Cardiac fibroblast (primary cell): Measurements from ENCODE around the gene DHX32.
A peak's percentile ranks its signal among the peaks of the same experiment; 100 is the strongest.
"Not testable (repeated sequence)": the region's sequence is repeated elsewhere in the genome, so short reads cannot be mapped to it uniquely, and the experiment has no call there.

Experiments used
- DNase-seq, 2 donors: peaks; one replicate each; pipeline versions ENCODE4 v3.0.0 to v3.0.0-alpha.2; 2010; ENCODE audit warnings: low read depth in 2 of 2
- H3K4me3 ChIP-seq, 2 donors: replicated peaks in 1 of 2; 1 replicate in 1 of 2; 2 replicates in 1 of 2; pipeline ENCODE4 v1.5.1; 2011; ENCODE audit warnings: low read depth in 2 of 2, low read length in 2 of 2, mild to moderate bottlenecking in 2 of 2, moderate library complexity in 1 of 2
- TF ChIP-seq, protein P1 (sequence below): IDR thresholded peaks from one replicate; pipeline ENCODE4 v1.5.1; 2011; ENCODE audit warnings: low read depth, mild to moderate bottlenecking, low read length, inconsistent platforms

Gene DHX32

GRCh38 chr10:125894176-125894575 is 13.1 kb upstream of the DHX32 start:
- not testable (repeated sequence) for DNase-seq, H3K4me3 ChIP-seq

DNA sequence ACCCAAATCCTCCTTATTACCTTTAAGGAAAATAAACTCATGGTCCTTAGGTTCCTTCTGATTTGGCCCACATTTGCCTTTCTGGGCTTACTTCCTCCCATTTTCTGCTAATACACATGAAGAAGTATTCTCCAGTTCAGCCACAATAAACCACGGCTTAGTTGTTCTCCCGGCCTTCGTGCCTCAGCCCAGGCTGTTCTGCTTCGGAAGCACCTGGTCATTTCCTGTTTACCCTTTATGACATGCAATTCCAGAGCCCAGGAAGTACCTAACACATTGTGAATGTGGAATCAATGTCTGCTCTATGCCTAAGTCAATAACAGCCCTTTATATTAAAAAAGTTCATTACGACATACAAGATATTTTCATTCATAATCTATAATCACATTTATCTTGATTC is 11.3 kb upstream of the DHX32 start:
- DNase-seq = peak in 1 of 2 donors; percentile 27
- H3K4me3 ChIP-seq = not testable (repeated sequence)

- H3K4me3 ChIP-seq, DNase-seq: not testable (repeated sequence)
Observed at GRCh38 chr10:125889441-125889840, 8.3 kb upstream of the DHX32 start.

GRCh38 chr10:125886914-125887512 is 5.9 kb upstream of the DHX32 start:
- no peak overlapping the region for H3K4me3 ChIP-seq
- TF ChIP-seq, protein P1, sequence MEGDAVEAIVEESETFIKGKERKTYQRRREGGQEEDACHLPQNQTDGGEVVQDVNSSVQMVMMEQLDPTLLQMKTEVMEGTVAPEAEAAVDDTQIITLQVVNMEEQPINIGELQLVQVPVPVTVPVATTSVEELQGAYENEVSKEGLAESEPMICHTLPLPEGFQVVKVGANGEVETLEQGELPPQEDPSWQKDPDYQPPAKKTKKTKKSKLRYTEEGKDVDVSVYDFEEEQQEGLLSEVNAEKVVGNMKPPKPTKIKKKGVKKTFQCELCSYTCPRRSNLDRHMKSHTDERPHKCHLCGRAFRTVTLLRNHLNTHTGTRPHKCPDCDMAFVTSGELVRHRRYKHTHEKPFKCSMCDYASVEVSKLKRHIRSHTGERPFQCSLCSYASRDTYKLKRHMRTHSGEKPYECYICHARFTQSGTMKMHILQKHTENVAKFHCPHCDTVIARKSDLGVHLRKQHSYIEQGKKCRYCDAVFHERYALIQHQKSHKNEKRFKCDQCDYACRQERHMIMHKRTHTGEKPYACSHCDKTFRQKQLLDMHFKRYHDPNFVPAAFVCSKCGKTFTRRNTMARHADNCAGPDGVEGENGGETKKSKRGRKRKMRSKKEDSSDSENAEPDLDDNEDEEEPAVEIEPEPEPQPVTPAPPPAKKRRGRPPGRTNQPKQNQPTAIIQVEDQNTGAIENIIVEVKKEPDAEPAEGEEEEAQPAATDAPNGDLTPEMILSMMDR = no peak
- DNase-seq = no peak

GRCh38 chr10:125883211-125883610 is 2.1 kb upstream of the DHX32 start:
- H3K4me3 ChIP-seq = no peak overlapping the region
- TF ChIP-seq, protein P1 = no peak
- DNase-seq = no peak

DNA sequence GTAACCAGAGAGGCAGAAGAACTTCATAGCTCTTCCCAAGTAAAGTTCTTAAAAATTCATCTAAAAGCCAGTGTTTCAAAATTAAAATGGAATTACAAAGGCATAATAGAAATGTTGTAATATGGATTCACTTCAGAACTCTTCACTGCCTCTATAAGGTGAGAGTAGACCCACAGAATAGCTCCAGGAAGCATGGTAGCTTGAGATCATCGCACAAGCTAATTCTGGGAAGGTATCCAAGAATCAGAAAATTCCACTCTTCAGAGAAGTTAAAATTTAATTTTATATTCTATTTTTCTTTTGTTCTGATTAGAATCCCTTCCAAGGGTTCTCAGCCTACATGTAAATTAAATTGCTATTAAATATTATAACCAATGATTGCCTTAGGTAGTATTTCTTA is 1.5 kb upstream of the DHX32 start:
- TF ChIP-seq, protein P1 = no peak
- no peak overlapping the region for H3K4me3 ChIP-seq
- peak in 1 of 2 donors; percentile 16 for DNase-seq

DNA sequence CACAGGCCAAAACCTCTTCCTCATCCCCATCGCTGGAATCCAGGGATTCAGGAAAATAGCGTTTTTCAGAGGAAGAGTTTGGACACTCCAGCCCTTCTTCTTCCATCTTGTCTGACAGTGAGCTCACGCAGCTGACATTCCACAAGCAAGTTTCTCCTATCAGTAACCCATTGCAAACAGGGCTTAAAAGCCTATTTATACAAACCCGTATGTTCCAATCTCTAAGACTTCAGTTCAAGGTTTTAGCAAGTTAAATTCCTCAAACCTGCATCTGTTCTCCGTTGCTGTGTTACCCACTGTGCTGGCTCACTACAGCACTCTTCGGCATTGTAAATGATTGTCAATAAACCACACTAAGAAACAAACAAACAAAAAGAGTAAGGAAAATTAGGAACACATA is 373 bp downstream of the DHX32 start:
- TF ChIP-seq, protein P1 = no peak
- no peak overlapping the region for H3K4me3 ChIP-seq
- no peak for DNase-seq

DNA sequence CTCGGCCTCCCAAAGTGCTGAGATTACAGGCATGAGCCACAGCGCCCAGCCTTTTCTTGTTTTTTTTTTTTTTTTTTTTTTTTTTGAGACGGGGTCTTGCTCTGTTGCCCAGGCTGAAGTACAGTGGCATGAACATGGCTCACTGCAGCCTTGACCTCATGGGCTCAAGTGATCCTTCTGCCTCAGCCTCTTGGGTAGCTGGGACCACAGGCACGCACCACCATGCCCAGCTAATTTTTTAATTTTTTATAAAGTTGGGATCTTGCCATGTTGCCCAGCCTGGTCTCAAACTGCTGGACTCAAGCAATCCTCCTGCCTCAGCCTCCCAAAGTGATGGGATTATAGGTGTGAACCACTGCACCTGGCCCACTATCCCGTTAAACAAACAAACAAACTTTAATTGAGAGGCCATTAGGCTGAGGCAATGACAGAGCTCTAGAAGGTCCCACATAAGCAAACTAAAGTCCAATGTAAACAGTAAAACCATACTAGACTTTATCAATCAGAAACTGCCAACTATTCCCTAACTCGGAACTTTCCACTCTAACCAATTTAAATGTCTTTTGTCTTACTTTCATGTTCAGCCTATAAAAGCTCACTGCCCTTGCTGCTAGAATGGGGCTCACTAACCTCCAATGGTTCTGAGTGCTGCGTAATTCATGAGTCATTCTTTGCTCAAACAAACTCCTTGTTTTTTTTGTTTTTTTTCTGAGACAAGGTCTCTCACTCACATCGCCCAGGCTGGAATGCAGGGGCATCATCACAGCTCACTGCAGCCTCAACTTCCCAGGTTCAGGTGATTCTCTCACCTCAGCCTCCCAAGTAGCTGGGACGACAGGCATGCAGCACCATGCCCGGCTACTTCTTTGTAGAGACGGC is 1.9 kb downstream of the DHX32 start:
- TF ChIP-seq, protein P1 = no peak
- no peak overlapping the region for H3K4me3 ChIP-seq
- DNase-seq = peak; percentile 76 to 90
